Esophagus muscularis mucosa (tissue), 4 donors: ENCODE data around the gene CYP39A1. TPM values are rescaled to one million over a fixed set of nuclear protein-coding genes. Genes with fewer than 3 reads are reported as not detected.

ENCODE experiments used
- DNase-seq: peaks from one replicate; pipeline ENCODE4 v3.0.0-alpha.2; 2017; ENCODE audit errors: extremely low spot score
- H3K27ac ChIP-seq, 4 donors: fragments of 200-600 bp; sonication (generic); replicated peaks in 1 of 4; 1 replicate in 3 of 4; 2 replicates in 1 of 4; pipeline ENCODE4 v1.5.1; 2016 to 2019; ENCODE audit warnings: mild to moderate bottlenecking in 1 of 4
- H3K27me3 ChIP-seq, 4 donors: fragments of 200-600 bp; sonication (generic); one replicate each; pipeline versions ENCODE4 v1.5.1 to v1.6.0; 2016 to 2019
- H3K36me3 ChIP-seq, 4 donors: fragments of 200-600 bp; sonication (generic); one replicate each; pipeline ENCODE4 v1.5.1; 2016 to 2019
- H3K4me1 ChIP-seq, 4 donors: fragments of 200-600 bp; sonication (generic); one replicate each; pipeline ENCODE4 v1.5.1; 2016 to 2019
- H3K4me3 ChIP-seq, 4 donors: fragments of 200-600 bp; sonication (generic); 1 replicate in 2 of 4; 2 replicates in 2 of 4; pipeline ENCODE4 v1.5.1; 2016 to 2019; ENCODE audit warnings: mild to moderate bottlenecking in 4 of 4, moderate library complexity in 1 of 4
- H3K9me3 ChIP-seq, 4 donors: fragments of 200-600 bp; sonication (generic); 1 replicate in 3 of 4; 2 replicates in 1 of 4; pipeline ENCODE4 v1.5.1; 2016 to 2019
- CTCF ChIP-seq, 3 experiments: fragments of 200-600 bp in 2 of 3; fragments of 450-650 bp in 1 of 3; sonication (generic) in 2 of 3; IDR thresholded peaks; one replicate each; pipeline ENCODE4 v1.5.1; 2017 to 2019; ENCODE audit warnings: antibody characterized with exemption in 3 of 3, mild to moderate bottlenecking in 2 of 3, moderate library complexity in 1 of 3
- EP300 ChIP-seq: sonication (generic); formaldehyde crosslinking; IDR thresholded peaks from one replicate; pipeline ENCODE4 v1.6.1; 2017; ENCODE audit warnings: antibody characterized with exemption
- POLR2A ChIP-seq: fragments of 450-650 bp; IDR thresholded peaks from one replicate; pipeline ENCODE4 v1.6.1; 2017; ENCODE audit warnings: antibody characterized with exemption, moderate library complexity, mild to moderate bottlenecking, low read depth
- POLR2AphosphoS5 ChIP-seq, 2 donors: sonication (generic); formaldehyde crosslinking; IDR thresholded peaks; one replicate each; pipeline ENCODE4 v1.6.1; 2017; ENCODE audit warnings: antibody characterized with exemption in 2 of 2
- WGBS: methylation state at CpG from one replicate; pipeline ENCODE4 v1.1.5; 2018; 5-methylcytosine and 5-hydroxymethylcytosine counted together
- intact Hi-C: fragments of 100-400 bp; cut with DNase I; formaldehyde crosslinking; loops from one replicate; pipeline ENCODE4 v1.15.1; 2023
- total RNA-seq, 4 donors: library from RNA; depleted of rRNA; stranded (reverse); fragments of >200 nt; gene quantifications; one replicate each; pipeline versions ENCODE4 v1.1.0 to v1.2.1, GENCODE V29; 2016

CYP39A1 gene
- total RNA-seq, 4 donors from 2014 or later: 7.0 to 10.4 (median 7.8) TPM

- intact Hi-C loops: no loop called here
- Histone ChIP-seq H3K4me1 (peaks cover 0 to 30% (median 12%) of the 10 kb centered on the region in 4 donors), H3K36me3 (no peaks in the 10 kb centered on the region), H3K27ac (no peak overlapping the region), H3K27me3 (no peaks in the 10 kb centered on the region), H3K9me3 (no peaks in the 10 kb centered on the region), H3K4me3 (no peak overlapping the region)
- TF ChIP-seq CTCF (IDR thresholded peaks at IDR 0.05) (no peak), POLR2A (no peak), POLR2AphosphoS5 (IDR thresholded peaks at IDR 0.05) (no peak), EP300 (no peak)
- WGBS: 42% methylated on average over 2 of the region's 2 CpGs
- DNase-seq: no peak
Measured at GRCh38 chr6:46586906-46587305, 65.7 kb downstream of the CYP39A1 start.

GRCh38 chr6:46584586-46584985 is 68.0 kb downstream of the CYP39A1 start:
- 98% methylated on average over 3 of the region's 3 CpGs for WGBS
- intact Hi-C loops: no loop called here

GRCh38 chr6:46583721-46584120 is 68.9 kb downstream of the CYP39A1 start:
- Histone ChIP-seq H3K27ac (peak overlapping the region in 2 of 4 donors; percentile 8 to 9), H3K9me3 (no peaks in the 10 kb centered on the region), H3K27me3 (no peaks in the 10 kb centered on the region), H3K4me1 (peaks cover 0 to 30% (median 12%) of the 10 kb centered on the region in 4 donors), H3K36me3 (no peaks in the 10 kb centered on the region), H3K4me3 (no peak overlapping the region)
- no peak for TF ChIP-seq POLR2A
- TF ChIP-seq EP300: no peak
- TF ChIP-seq CTCF (IDR thresholded peaks at IDR 0.05): no peak
- no peak for TF ChIP-seq POLR2AphosphoS5 (IDR thresholded peaks at IDR 0.05)
- intact Hi-C loops: no loop called here
- DNase-seq: no peak
- 73% methylated on average over 4 of the region's 4 CpGs for WGBS

More at GRCh38 chr6:46584586-46584985, 68.0 kb downstream of the CYP39A1 start:
- no peak for DNase-seq
- Histone ChIP-seq H3K4me1 (peaks cover 0 to 30% (median 12%) of the 10 kb centered on the region in 4 donors), H3K27me3 (no peaks in the 10 kb centered on the region), H3K9me3 (no peaks in the 10 kb centered on the region), H3K4me3 (no peak overlapping the region), H3K27ac (no peak overlapping the region), H3K36me3 (no peaks in the 10 kb centered on the region)
- no peak for TF ChIP-seq CTCF (IDR thresholded peaks at IDR 0.05)
- no peak for TF ChIP-seq POLR2A
- TF ChIP-seq EP300: no peak
- no peak for TF ChIP-seq POLR2AphosphoS5 (IDR thresholded peaks at IDR 0.05)

- intact Hi-C loops: no loop called here
- H3K4me1 ChIP-seq: peaks cover 0 to 30% (median 12%) of the 10 kb centered on the region in 4 donors
- TF ChIP-seq CTCF (IDR thresholded peaks at IDR 0.05): no peak
- no peak for TF ChIP-seq POLR2AphosphoS5 (IDR thresholded peaks at IDR 0.05)
- TF ChIP-seq POLR2A: no peak
- TF ChIP-seq EP300: no peak
- WGBS: 65% methylated on average over 2 of the region's 2 CpGs
- DNase-seq: no peak
- no peak overlapping the region for H3K4me3 ChIP-seq
- H3K36me3 ChIP-seq: no peaks in the 10 kb centered on the region
- H3K9me3 ChIP-seq: no peaks in the 10 kb centered on the region
- no peaks in the 10 kb centered on the region for H3K27me3 ChIP-seq
- peak overlapping the region in 1 of 4 donors; percentile 9 for H3K27ac ChIP-seq
Measured at GRCh38 chr6:46583081-46583480, 69.5 kb downstream of the CYP39A1 start.
